HG02678 (cell line): Measurements from ENCODE around the gene MIPOL1.
"Not testable (repeated sequence)": the region's sequence is repeated elsewhere in the genome, so short reads cannot be mapped to it uniquely, and the experiment has no call there.

Experiments used
- ATAC-seq: cut with Tn5 transposase; IDR thresholded peaks from one replicate; pipeline ENCODE4 v1.9.1; 2021; ENCODE audit warnings: mild to moderate bottlenecking, moderate library complexity; ENCODE audit not compliant: unreplicated experiment

MIPOL1 gene

DNA sequence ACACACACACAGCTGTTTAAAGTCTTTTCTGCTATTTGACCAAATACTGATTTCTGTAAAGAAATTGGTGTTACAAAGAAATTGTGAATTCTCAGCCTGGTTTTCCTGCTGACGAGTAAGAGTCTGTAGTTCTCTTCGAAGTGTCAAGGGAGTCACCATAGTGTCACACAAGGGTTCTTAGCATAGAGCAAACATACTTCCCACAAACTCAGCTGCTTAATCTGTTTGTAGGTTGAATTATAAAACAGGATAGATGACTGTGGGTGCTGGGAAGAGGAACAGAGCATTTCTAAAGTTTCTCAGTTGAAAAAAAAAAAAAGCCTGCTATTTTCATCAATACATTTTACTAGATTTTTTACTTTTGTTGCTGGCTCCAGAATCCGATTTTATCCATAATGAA lies 314.4 kb downstream of the MIPOL1 start:
- ATAC-seq = no peak

- no peak for ATAC-seq
Observed at GRCh38 chr14:37515771-37516170, 318.0 kb downstream of the MIPOL1 start.

DNA sequence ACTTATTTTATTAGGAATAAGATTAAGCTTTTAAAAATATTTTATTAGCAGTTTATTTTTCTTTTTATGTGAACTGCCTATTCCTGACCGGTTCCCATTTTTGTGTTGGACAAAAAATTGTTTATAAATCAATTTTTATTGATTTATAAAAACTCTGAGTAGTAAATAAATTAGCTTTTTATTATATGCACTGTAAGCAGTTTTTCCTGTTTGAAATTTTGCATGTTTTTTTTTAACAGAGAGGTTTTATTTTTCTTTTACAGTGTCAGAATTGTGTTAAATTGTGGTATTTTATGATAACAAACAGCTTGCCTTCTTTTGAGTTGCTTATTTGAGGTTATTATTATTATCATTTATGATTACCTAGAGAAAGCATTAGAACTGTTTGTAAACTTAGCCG lies 329.3 kb downstream of the MIPOL1 start:
- no peak for ATAC-seq

GRCh38 chr14:37539992-37540391 lies 342.3 kb downstream of the MIPOL1 start:
- ATAC-seq = no peak

GRCh38 chr14:37544407-37544806 lies 346.7 kb downstream of the MIPOL1 start:
- no peak for ATAC-seq

- ATAC-seq = no peak
Observed at GRCh38 chr14:37545174-37545573, 347.4 kb downstream of the MIPOL1 start.

DNA sequence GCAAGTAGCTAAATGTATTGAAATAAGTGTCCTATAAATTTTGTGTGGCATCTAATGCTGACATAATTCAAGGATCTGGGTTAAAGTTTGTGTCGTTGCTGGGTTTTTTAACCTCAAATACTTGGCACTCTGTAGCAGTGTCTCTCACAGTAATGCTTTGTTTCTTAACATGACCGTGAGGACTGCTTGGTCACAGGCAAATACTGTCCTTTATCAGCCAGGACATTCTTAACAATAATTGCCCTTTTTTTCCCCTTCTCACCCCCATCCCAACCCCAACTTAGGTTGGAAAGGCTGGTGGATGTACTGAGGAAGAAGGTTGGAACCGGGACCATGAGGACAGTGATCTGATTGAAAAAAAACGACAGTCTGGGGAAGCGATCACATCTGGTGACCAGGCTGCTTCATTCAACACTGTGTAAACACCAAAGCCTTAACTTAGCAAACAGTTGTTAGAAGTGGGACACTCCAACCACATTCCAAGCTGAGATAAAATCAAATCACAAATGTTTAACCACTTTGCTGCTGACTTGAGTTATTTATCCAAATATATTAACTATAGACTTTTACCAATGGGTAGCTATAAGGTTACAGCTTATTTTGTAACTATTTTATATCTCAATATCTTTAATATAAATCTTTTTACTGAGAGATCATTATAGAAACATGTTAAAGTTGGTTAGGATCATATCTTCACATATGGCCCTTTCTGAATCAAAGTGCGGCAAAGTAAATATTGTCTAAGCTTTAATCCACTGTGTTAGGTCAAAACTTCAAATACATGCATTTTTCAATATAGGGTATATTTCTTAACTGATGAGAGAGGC lies 349.1 kb downstream of the MIPOL1 start:
- no peak for ATAC-seq

DNA sequence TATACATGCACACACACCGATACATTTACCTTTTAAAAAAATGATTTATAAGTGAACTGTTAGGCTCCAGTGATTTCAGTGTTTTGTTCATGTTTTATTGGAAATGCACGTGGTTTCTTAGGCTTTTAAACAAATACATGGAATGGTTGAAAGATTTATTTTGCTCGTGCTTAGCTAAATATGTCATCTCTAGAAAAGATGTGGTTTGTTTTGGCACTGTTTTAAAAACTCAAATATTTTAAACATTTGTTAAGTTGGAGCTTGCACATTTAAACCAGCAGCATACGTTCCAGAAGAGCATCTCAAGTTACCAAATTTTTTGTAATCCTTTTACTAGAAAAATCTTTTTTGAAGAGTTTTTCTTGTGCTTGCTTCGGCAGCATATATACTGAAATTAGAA lies 352.8 kb downstream of the MIPOL1 start:
- ATAC-seq = no peak

- no peak for ATAC-seq
Observed at GRCh38 chr14:37551119-37551518, 353.4 kb downstream of the MIPOL1 start.

GRCh38 chr14:37553935-37554550 lies 356.3 kb downstream of the MIPOL1 start:
- ATAC-seq = no peak

DNA sequence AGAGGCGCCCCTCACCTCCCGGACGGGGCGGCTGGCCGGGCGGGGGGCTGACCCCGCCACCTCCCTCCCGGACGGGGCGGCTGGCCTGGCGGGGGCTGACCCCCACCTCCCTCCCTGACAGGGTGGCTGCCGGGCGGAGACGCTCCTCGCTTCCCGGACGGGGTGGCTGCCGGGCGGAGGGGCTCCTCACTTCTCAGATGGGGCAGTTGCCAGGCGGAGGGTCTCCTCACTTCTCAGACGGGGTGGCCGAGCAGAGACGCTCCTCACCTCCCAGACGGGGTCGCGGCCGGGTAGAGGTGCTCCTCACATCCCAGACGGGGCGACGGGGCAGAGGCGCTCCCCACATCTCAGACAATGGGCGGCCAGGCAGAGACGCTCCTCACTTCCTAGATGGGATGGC lies 357.9 kb downstream of the MIPOL1 start:
- ATAC-seq = not testable (repeated sequence)

DNA sequence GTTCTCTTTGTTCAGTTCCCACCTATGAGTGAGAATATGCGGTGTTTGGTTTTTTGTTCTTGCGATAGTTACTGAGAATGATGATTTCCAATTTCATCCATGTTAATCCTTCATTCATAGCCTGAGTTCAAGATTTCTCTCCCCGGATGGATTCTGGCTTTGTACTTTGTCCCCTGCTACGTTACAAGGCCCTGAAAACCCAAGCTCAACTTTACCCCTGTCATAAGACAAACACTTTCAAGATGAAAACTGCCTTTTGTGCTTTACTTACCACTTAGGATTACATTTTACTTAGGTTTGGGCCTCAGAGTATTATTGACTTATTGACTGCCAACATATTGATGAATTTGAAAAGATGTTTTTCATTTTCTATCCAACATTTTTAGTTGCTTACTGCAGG lies 361.0 kb downstream of the MIPOL1 start:
- no peak for ATAC-seq

- ATAC-seq = no peak
Observed at GRCh38 chr14:37559386-37559785, 361.6 kb downstream of the MIPOL1 start.

DNA sequence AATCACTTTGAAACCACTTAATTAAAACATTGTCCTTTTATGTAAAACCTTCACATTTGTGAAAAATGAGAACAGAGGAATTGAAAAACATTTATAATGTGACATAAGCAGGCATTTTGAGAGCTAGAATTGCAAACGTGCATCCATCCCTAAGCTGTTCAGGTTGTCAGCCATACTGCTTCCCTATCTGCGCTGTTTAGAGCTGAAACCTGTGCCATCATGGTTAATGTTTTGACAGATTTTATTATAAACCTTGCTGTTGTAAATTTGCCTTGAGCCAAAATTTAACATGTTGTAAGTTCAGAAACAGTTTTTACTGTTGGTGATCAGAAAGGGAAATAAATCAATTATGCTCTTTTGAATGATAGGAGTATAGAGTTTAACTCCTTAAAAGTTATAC lies 365.5 kb downstream of the MIPOL1 start:
- no peak for ATAC-seq

- no peak for ATAC-seq
Observed at GRCh38 chr14:37565550-37565949, 367.8 kb downstream of the MIPOL1 start.

GRCh38 chr14:37566811-37567371 lies 369.2 kb downstream of the MIPOL1 start:
- ATAC-seq = no peak

GRCh38 chr14:37569729-37570128 lies 372.0 kb downstream of the MIPOL1 start:
- ATAC-seq = no peak

GRCh38 chr14:37571391-37571790 lies 373.7 kb downstream of the MIPOL1 start:
- ATAC-seq = no peak

- ATAC-seq = no peak
Observed at GRCh38 chr14:37573356-37573755, 375.6 kb downstream of the MIPOL1 start.

- ATAC-seq = no peak
Observed at GRCh38 chr14:37579274-37579673, 381.5 kb downstream of the MIPOL1 start.

- no peak for ATAC-seq
Observed at GRCh38 chr14:37580146-37580545, 382.4 kb downstream of the MIPOL1 start.
